ENCODE data around the gene ELK3. TPM values are rescaled to one million over a fixed set of nuclear protein-coding genes. Genes with fewer than 3 reads are reported as not detected.
A peak's percentile ranks its signal among the peaks of the same experiment; 100 is the strongest.

The ELK3 gene
- total and polyA plus RNA-seq, 10 donors: 14.5 to 92.7 (median 52.9) TPM

DNA sequence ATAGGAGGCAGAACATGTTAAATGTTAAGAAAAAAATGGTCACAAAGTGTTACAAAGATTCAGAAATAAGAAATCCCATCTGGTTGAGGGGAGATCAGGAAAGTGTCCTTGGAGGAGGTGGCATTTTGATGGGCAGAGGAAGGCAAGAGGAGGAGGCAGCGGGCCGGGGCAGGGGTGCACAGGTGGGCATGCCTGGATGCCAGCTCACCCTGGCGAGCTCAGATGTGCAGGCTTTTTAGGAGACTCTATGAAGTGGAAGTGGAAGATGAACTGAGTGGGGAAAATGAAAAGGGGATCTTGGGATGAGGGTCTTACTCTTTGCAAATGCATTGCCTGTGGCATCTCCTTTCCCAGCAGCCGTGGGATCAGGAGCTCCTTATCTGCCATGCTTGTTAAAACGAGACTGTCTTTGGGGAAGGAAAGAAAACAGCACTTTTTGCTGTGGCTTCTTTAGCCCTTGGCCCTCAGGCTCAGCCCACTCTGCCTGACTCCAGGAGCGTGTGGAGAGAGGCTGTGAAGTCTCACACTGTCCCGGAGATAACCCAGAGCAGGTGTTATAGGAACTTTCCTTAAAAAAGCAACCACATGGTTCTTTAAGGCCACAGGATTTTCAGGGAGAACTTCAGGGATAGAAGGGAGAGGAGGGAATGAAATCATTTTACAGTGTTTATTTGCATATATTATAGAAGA, 62.6 kb downstream of the ELK3 start:
- peak overlapping the region in 5 of 8 donors; percentile 3 to 85 (median 46) for H3K27ac ChIP-seq
- DNase-seq: no peak
- peaks cover 0 to 83% (median 19%) of the 10 kb centered on the region in 6 donors for H3K36me3 ChIP-seq

DNA sequence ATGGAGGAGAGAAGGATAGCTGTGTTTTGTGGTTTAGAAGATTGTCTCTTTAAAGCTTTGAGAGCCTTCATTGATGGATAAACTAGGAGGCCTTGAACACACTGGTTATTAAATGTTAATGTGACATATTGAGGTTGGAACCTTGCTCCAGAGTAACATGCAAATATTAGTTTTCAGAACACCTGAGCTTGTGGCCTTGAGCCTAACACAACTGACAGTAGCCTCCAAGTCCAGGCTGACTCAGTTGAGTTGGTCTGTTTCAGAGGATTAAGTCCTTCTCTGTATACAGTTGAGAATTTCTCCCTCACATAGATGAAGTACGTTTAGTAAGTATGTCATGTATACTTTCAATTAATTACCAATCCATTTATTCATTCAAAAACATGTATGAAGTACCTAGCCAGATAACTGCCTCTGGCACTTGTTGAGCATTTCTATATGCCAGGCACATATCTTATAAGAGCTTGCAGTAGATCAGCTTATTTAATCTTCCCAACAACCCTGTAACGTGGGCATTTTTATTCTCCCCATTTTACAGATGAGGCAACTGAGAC, 63.5 kb downstream of the ELK3 start:
- Histone ChIP-seq H3K4me1 (peaks cover 0 to 80% (median 42%) of the 10 kb centered on the region in 6 donors), H3K4me3 (no peak overlapping the region), H3K36me3 (peaks cover 0 to 83% (median 22%) of the 10 kb centered on the region in 6 donors), H3K27me3 (replicated peaks in 1 of 7) (no peaks in the 10 kb centered on the region), H3K9me3 (no peaks in the 10 kb centered on the region), H3K27ac (peak overlapping the region in 6 of 8 donors; percentile 8 to 85 (median 38))
- TF ChIP-seq, protein P1, sequence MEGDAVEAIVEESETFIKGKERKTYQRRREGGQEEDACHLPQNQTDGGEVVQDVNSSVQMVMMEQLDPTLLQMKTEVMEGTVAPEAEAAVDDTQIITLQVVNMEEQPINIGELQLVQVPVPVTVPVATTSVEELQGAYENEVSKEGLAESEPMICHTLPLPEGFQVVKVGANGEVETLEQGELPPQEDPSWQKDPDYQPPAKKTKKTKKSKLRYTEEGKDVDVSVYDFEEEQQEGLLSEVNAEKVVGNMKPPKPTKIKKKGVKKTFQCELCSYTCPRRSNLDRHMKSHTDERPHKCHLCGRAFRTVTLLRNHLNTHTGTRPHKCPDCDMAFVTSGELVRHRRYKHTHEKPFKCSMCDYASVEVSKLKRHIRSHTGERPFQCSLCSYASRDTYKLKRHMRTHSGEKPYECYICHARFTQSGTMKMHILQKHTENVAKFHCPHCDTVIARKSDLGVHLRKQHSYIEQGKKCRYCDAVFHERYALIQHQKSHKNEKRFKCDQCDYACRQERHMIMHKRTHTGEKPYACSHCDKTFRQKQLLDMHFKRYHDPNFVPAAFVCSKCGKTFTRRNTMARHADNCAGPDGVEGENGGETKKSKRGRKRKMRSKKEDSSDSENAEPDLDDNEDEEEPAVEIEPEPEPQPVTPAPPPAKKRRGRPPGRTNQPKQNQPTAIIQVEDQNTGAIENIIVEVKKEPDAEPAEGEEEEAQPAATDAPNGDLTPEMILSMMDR (IDR thresholded peaks at IDR 0.05 in 8 of 11, conservative IDR thresholded peaks at IDR 0.05 in 3 of 11): no peak
- TF ChIP-seq POLR2A (IDR thresholded peaks at IDR 0.05): no peak
- DNase-seq: no peak
- intact Hi-C loops (cut with DNase I; ENCODE audit: low total_unique reads): no loop called here
- WGBS, 5 donors: 73 to 85% (median 78%) methylated on average over 2 of the region's 2 CpGs

More for the DNA sequence above, 62.6 kb downstream of the ELK3 start:
- intact Hi-C loops (cut with DNase I; ENCODE audit: low total_unique reads): no loop called here
- TF ChIP-seq POLR2A (IDR thresholded peaks at IDR 0.05) (no peak), POLR2AphosphoS5 (IDR thresholded peaks at IDR 0.05) (peak; percentile 6 to 51 (median 8))
- Histone ChIP-seq H3K4me3 (no peak overlapping the region), H3K27me3 (replicated peaks in 1 of 7) (no peaks in the 10 kb centered on the region), H3K9me3 (no peaks in the 10 kb centered on the region), H3K4me1 (peaks cover 0 to 72% (median 41%) of the 10 kb centered on the region in 6 donors)
- WGBS, 5 donors: 77 to 84% (median 81%) methylated on average over 7 of the region's 7 CpGs

DNA sequence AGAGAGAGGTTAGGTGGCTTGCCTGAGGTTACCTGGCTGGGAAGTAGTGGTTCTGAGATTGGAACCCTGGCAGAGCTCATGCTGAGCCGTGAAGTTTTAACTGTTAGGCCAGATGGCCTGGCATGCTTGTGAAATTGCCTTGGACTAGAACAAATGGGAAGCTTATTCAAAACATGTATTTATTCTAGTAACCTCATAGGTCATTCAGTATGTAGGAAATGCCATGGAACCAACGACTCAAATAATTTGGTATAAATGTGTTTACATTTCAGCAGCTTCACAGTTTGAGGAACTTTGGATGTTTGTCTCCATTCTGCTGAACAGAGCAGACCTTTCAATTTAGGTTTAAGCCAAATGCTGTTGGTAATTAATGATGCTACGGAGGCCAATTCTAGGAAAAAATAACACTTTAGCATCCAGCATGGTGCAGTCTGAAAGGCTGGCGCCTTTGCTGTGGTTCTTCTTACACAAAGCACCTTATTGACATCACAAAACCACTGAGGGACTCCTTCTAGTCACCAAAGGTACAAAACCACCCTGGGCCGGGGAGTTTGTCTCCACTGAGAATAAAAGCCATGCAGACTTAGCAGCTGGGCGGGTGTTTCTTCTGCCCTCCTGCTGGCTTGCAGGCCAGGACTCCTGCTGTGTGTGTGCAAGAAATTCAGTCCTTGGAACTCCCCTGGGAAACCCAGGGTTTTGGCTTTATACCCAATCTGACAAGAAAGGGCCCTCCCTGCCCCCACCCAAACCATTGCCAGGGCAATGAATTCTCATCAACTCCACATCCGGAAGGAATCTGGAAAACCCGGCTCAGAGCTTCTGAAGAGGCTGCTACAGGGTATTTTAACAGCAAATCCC, 64.2 kb downstream of the ELK3 start:
- Histone ChIP-seq H3K27ac (peak overlapping the region in 7 of 8 donors; percentile 8 to 85 (median 46)), H3K4me1 (peaks cover 0 to 81% (median 43%) of the 10 kb centered on the region in 6 donors), H3K4me3 (no peak overlapping the region), H3K9me3 (no peaks in the 10 kb centered on the region), H3K27me3 (replicated peaks in 1 of 7) (no peaks in the 10 kb centered on the region), H3K36me3 (peaks cover 0 to 83% (median 24%) of the 10 kb centered on the region in 6 donors)
- DNase-seq: peak; percentile 52
- TF ChIP-seq POLR2A (IDR thresholded peaks at IDR 0.05): no peak
- TF ChIP-seq POLR2AphosphoS5 (IDR thresholded peaks at IDR 0.05): peak in 2 of 3 donors; percentile 16 to 42
- WGBS, 5 donors: 58 to 77% (median 63%) methylated on average over 8 of the region's 8 CpGs
- intact Hi-C loops (cut with DNase I; ENCODE audit: low total_unique reads): no loop called here

DNA sequence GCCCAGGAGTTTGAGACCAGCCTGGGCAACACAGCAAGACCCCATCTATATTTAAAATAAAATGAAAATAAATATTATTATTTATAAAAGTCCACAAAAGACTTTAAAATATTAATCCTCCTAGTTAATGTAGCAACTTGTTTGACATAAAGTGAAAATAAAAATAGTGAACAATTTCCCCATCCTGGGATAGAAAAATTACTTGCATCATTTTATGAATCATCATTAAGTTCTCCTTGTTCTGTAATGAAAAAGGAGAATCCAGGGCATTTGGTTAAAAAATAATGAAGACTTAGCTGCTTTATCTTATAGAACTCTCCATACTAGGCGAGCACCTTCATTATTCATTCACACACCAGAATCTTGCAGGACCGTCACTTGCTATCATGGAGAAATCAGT, 66.1 kb downstream of the ELK3 start:
- Histone ChIP-seq H3K27me3 (replicated peaks in 1 of 7) (no peaks in the 10 kb centered on the region), H3K27ac (peak overlapping the region in 1 of 8 donors; percentile 45), H3K4me1 (peaks cover 0 to 64% (median 31%) of the 10 kb centered on the region in 6 donors), H3K9me3 (no peaks in the 10 kb centered on the region), H3K4me3 (no peak overlapping the region), H3K36me3 (peaks cover 0 to 94% (median 24%) of the 10 kb centered on the region in 6 donors)
- intact Hi-C loops (cut with DNase I; ENCODE audit: low total_unique reads): no loop called here
- no peak for TF ChIP-seq POLR2A (IDR thresholded peaks at IDR 0.05)
- TF ChIP-seq POLR2AphosphoS5 (IDR thresholded peaks at IDR 0.05): no peak
- TF ChIP-seq, protein P1 (IDR thresholded peaks at IDR 0.05 in 8 of 11, conservative IDR thresholded peaks at IDR 0.05 in 3 of 11): no peak
- DNase-seq: no peak
- 87 to 100% (median 95%) methylated on average over 2 of the region's 2 CpGs for WGBS, 5 donors

Measured in spleen (tissue), 11 donors.